Common myeloid progenitor, CD34-positive (primary cell): ENCODE measurements around the gene TNFAIP8L1.

Source experiments
- CTCF ChIA-PET: fragments of 350-600 bp; sonication (Branson Sonifier 250); formaldehyde crosslinking; loops from one replicate; lab custom pipeline; 2021; ENCODE audit warnings: antibody characterized with exemption; lab: Charles Lee
- POLR2A ChIA-PET: fragments of 350-600 bp; sonication (Branson Sonifier 250); formaldehyde crosslinking; loops from one replicate; lab custom pipeline; 2021; ENCODE audit warnings: antibody characterized with exemption; lab: Charles Lee
- DNase-seq, 3 donors: peaks; one replicate each; pipeline versions ENCODE4 v3.0.0 to v3.0.0-alpha.2; 2013
- H3K27ac ChIP-seq, 2 experiments: 1 replicate in 1 of 2; 2 replicates in 1 of 2; pipeline ENCODE4 v1.7.0; 2013; ENCODE audit warnings: inconsistent platforms in 2 of 2, low read length in 2 of 2, mild to moderate bottlenecking in 2 of 2, low read depth in 1 of 2, moderate library complexity in 1 of 2; ENCODE audit not compliant: severe bottlenecking in 2 of 2, insufficient read depth in 1 of 2, poor library complexity in 1 of 2
- H3K27me3 ChIP-seq, 5 experiments: replicated peaks in 2 of 5; 1 replicate in 3 of 5; 2 replicates in 2 of 5; pipeline versions ENCODE4 v1.6.1 to v1.7.0; 2013; ENCODE audit warnings: low read length in 4 of 5, mild to moderate bottlenecking in 2 of 5, moderate library complexity in 2 of 5, inconsistent platforms in 1 of 5; ENCODE audit not compliant: insufficient read depth in 5 of 5, control insufficient read depth in 4 of 5
- H3K36me3 ChIP-seq, 4 experiments: 1 replicate in 2 of 4; 2 replicates in 2 of 4; pipeline versions ENCODE4 v1.6.1 to v1.7.0; 2013; ENCODE audit warnings: low read length in 3 of 4, control low read depth in 1 of 4, mild to moderate bottlenecking in 1 of 4; ENCODE audit not compliant: control insufficient read depth in 4 of 4, insufficient read depth in 4 of 4
- H3K4me1 ChIP-seq, 4 experiments: 1 replicate in 3 of 4; 2 replicates in 1 of 4; pipeline versions ENCODE4 v1.6.1 to v1.7.1; 2013; ENCODE audit warnings: low read length in 3 of 4, mild to moderate bottlenecking in 3 of 4, control low read depth in 1 of 4, inconsistent platforms in 1 of 4, moderate library complexity in 1 of 4; ENCODE audit not compliant: control insufficient read depth in 4 of 4, insufficient read depth in 4 of 4; ENCODE audit errors: control extremely low read depth in 1 of 4
- H3K4me3 ChIP-seq, 7 experiments: 1 replicate in 4 of 7; 2 replicates in 3 of 7; pipeline versions ENCODE4 v1.5.1 to v1.7.0; 2013; ENCODE audit warnings: mild to moderate bottlenecking in 7 of 7, low read length in 6 of 7, moderate library complexity in 6 of 7, inconsistent platforms in 2 of 7, low read depth in 2 of 7, control low read depth in 1 of 7; ENCODE audit not compliant: insufficient read depth in 4 of 7, control insufficient read depth in 1 of 7; ENCODE audit errors: extremely low read depth in 1 of 7
- H3K9me3 ChIP-seq, 5 experiments: 1 replicate in 4 of 5; 2 replicates in 1 of 5; pipeline versions ENCODE4 v1.6.1 to v1.7.1; 2013; ENCODE audit warnings: low read length in 4 of 5, mild to moderate bottlenecking in 2 of 5, inconsistent platforms in 1 of 5, low read depth in 1 of 5, moderate library complexity in 1 of 5; ENCODE audit not compliant: control insufficient read depth in 4 of 5, insufficient read depth in 2 of 5; ENCODE audit errors: control extremely low read depth in 1 of 5
- WGBS: methylation state at CpG from one replicate; pipeline ENCODE4 v1.1.5; 2013; ENCODE audit not compliant: insufficient coverage; 5-methylcytosine and 5-hydroxymethylcytosine counted together

TNFAIP8L1 gene

GRCh38 chr19:4636761-4637160 is 2.6 kb upstream of the TNFAIP8L1 start:
- ChIA-PET POLR2A (interaction anchor here (0.6 to 0.8 kb wide), 2 partner anchors 78 to 82 kb away, joined by 3 to 4 read pairs; no protein-coding TSS in a partner anchor), CTCF (interaction anchor here (0.7 to 3.4 kb wide), 22 partner anchors 8 to 165 kb away, joined by 3 to 46 read pairs (median 4); partner anchors contain the start of gene HDGFL2)
- peaks cover 0 to 73% (median 59%) of the 10 kb centered on the region in 4 experiments for H3K4me1 ChIP-seq
- no peaks in the 10 kb centered on the region for H3K27me3 ChIP-seq
- no peak for DNase-seq
- 98% methylated on average over 5 of the region's 8 CpGs for WGBS
- H3K4me3 ChIP-seq: peak overlapping the region in 3 of 7 experiments; percentile 61 to 76 (median 62)
- H3K9me3 ChIP-seq: no peaks in the 10 kb centered on the region
- H3K27ac ChIP-seq: no peak overlapping the region
- H3K36me3 ChIP-seq: no peaks in the 10 kb centered on the region

- POLR2A ChIA-PET: no interaction called here
- H3K27me3 ChIP-seq: no peaks in the 10 kb centered on the region
Observed at GRCh38 chr19:4638317-4638716, 999 bp upstream of the TNFAIP8L1 start.

GRCh38 chr19:4639531-4640246 is 373 bp downstream of the TNFAIP8L1 start:
- WGBS: 5% methylated on average over 34 of the region's 39 CpGs
- POLR2A ChIA-PET: interaction anchor here (0.7 kb wide), 1 partner anchor 46 kb away, joined by 3 read pairs; no protein-coding TSS in a partner anchor

More at GRCh38 chr19:4638317-4638716, 999 bp upstream of the TNFAIP8L1 start:
- WGBS: 74% methylated on average over 5 of the region's 11 CpGs
- no peaks in the 10 kb centered on the region for H3K9me3 ChIP-seq
- no peak for DNase-seq
- CTCF ChIA-PET: interaction anchor here (1.0 to 3.4 kb wide), 8 partner anchors 41 to 79 kb away, joined by 3 to 46 read pairs (median 10); partner anchors contain the start of gene SEMA6B
- peak overlapping the region in 2 of 7 experiments; percentile 7 to 13 for H3K4me3 ChIP-seq
- peaks cover 0 to 73% (median 59%) of the 10 kb centered on the region in 4 experiments for H3K4me1 ChIP-seq
- peak overlapping the region in 1 of 2 experiments; percentile 74 for H3K27ac ChIP-seq
- H3K36me3 ChIP-seq: peaks cover 0 to under 1% (median 0%) of the 10 kb centered on the region in 4 experiments

GRCh38 chr19:4640247-4641000 is 1.1 kb downstream of the TNFAIP8L1 start:
- CTCF ChIA-PET: interaction anchor here (1.0 kb wide), 1 partner anchor 14 kb away, joined by 4 read pairs; no protein-coding TSS in a partner anchor
- H3K9me3 ChIP-seq: no peaks in the 10 kb centered on the region
- 67% methylated on average over 11 of the region's 17 CpGs for WGBS
- H3K4me1 ChIP-seq: peaks cover 0 to 52% (median 43%) of the 10 kb centered on the region in 4 experiments
- H3K4me3 ChIP-seq: peak overlapping the region in 6 of 7 experiments; percentile 93 to 100 (median 96)
- no peaks in the 10 kb centered on the region for H3K27me3 ChIP-seq
- DNase-seq: no peak
- peak overlapping the region; percentile 74 to 91 for H3K27ac ChIP-seq
- peaks cover 0 to 2% (median 0%) of the 10 kb centered on the region in 4 experiments for H3K36me3 ChIP-seq
- POLR2A ChIA-PET: no interaction called here

More at GRCh38 chr19:4639531-4640246, 373 bp downstream of the TNFAIP8L1 start:
- Histone ChIP-seq H3K27ac (peak overlapping the region; percentile 74 to 91), H3K9me3 (no peaks in the 10 kb centered on the region), H3K4me3 (peak overlapping the region; percentile 69 to 100 (median 95)), H3K4me1 (peaks cover 0 to 59% (median 48%) of the 10 kb centered on the region in 4 experiments), H3K27me3 (no peaks in the 10 kb centered on the region), H3K36me3 (peaks cover 0 to 2% (median 0%) of the 10 kb centered on the region in 4 experiments)
- DNase-seq: no peak
- CTCF ChIA-PET: interaction anchor here (0.6 to 1.0 kb wide), 2 partner anchors 11 to 15 kb away, joined by 3 to 4 read pairs; no protein-coding TSS in a partner anchor

- ChIA-PET POLR2A (no interaction called here), CTCF (interaction anchor here (1.0 kb wide), 1 partner anchor 13 kb away, joined by 3 read pairs; no protein-coding TSS in a partner anchor)
- H3K27me3 ChIP-seq: no peaks in the 10 kb centered on the region
- H3K27ac ChIP-seq: peak overlapping the region in 1 of 2 experiments; percentile 91
- no peak for DNase-seq
- H3K9me3 ChIP-seq: no peaks in the 10 kb centered on the region
- 89% methylated on average over 11 of the region's 14 CpGs for WGBS
- H3K36me3 ChIP-seq: peaks cover 0 to 4% (median under 1%) of the 10 kb centered on the region in 4 experiments
- H3K4me3 ChIP-seq: no peak overlapping the region
- peaks cover 0 to 45% (median 38%) of the 10 kb centered on the region in 4 experiments for H3K4me1 ChIP-seq
Observed at GRCh38 chr19:4641132-4641531, 1.8 kb downstream of the TNFAIP8L1 start.

GRCh38 chr19:4642625-4643024 is 3.3 kb downstream of the TNFAIP8L1 start:
- no peaks in the 10 kb centered on the region for H3K27me3 ChIP-seq
- POLR2A ChIA-PET: no interaction called here
- no peak overlapping the region for H3K27ac ChIP-seq
- no peaks in the 10 kb centered on the region for H3K9me3 ChIP-seq
- 100% methylated on average over 3 of the region's 6 CpGs for WGBS
- no peak for DNase-seq
- H3K4me1 ChIP-seq: peaks cover 0 to 31% (median 30%) of the 10 kb centered on the region in 4 experiments
- H3K4me3 ChIP-seq: no peak overlapping the region
- CTCF ChIA-PET: no interaction called here
- peaks cover 0 to 7% (median 2%) of the 10 kb centered on the region in 4 experiments for H3K36me3 ChIP-seq
